HEK293T (cell line): Measurements from ENCODE around the gene MEI4.

Experiments used
- CTCF ChIA-PET: fragments of 350-600 bp; formaldehyde crosslinking; extraction: SDS; loops from one replicate; lab custom pipeline; 2021; ENCODE audit warnings: antibody characterized with exemption, inconsistent platforms; lab: Yijun Ruan, JAX
- POLR2A ChIA-PET: fragments of 350-600 bp; formaldehyde crosslinking; extraction: SDS; loops from one replicate; lab custom pipeline; 2020; ENCODE audit warnings: antibody characterized with exemption, inconsistent platforms; lab: Yijun Ruan, JAX
- DNase-seq: peaks from one replicate; pipeline ENCODE4 v3.0.0; 2012; ENCODE audit warnings: mixed read lengths; ENCODE audit errors: extremely low spot score
- ARNT ChIP-seq: fragments of 450-650 bp; IDR thresholded peaks from 2 replicates; pipeline ENCODE4 v1.6.1; 2017; ENCODE audit warnings: mild to moderate bottlenecking
- BHLHE40 ChIP-seq: fragments of 450-650 bp; IDR thresholded peaks from 2 replicates; pipeline ENCODE4 v1.6.1; 2016; ENCODE audit warnings: mild to moderate bottlenecking, moderate library complexity, borderline replicate concordance
- CTBP1 ChIP-seq: fragments of 450-650 bp; IDR thresholded peaks from 2 replicates; pipeline ENCODE4 v1.6.1; 2016; ENCODE audit warnings: borderline replicate concordance
- ELF4 ChIP-seq: fragments of 450-650 bp; IDR thresholded peaks from 2 replicates; pipeline ENCODE4 v1.6.1; 2017; ENCODE audit warnings: antibody characterized with exemption
- FOXA1 ChIP-seq: fragments of 450-650 bp; IDR thresholded peaks from 2 replicates; pipeline ENCODE4 v1.6.1; 2016; ENCODE audit warnings: mild to moderate bottlenecking
- FOXK2 ChIP-seq: fragments of 450-650 bp; IDR thresholded peaks from 2 replicates; pipeline ENCODE4 v1.6.1; 2016; ENCODE audit warnings: mild to moderate bottlenecking
- FOXM1 ChIP-seq: fragments of 450-650 bp; IDR thresholded peaks from 2 replicates; pipeline ENCODE4 v1.6.1; 2017; ENCODE audit warnings: mild to moderate bottlenecking, borderline replicate concordance
- HDGF ChIP-seq: fragments of 450-650 bp; IDR thresholded peaks from 2 replicates; pipeline ENCODE4 v1.6.1; 2017; ENCODE audit warnings: antibody characterized with exemption, borderline replicate concordance
- L3MBTL2 ChIP-seq: fragments of 450-650 bp; conservative IDR thresholded peaks from 2 replicates; pipeline ENCODE4 v1.6.1; 2016; ENCODE audit warnings: mild to moderate bottlenecking
- LEF1 ChIP-seq: fragments of 450-650 bp; IDR thresholded peaks from 2 replicates; pipeline ENCODE4 v1.6.1; 2017; ENCODE audit warnings: mild to moderate bottlenecking, borderline replicate concordance
- NFRKB ChIP-seq: fragments of 450-650 bp; IDR thresholded peaks from 2 replicates; pipeline ENCODE4 v1.6.1; 2016; ENCODE audit warnings: mild to moderate bottlenecking, moderate library complexity
- PKNOX1 ChIP-seq: fragments of 450-650 bp; IDR thresholded peaks from 2 replicates; pipeline ENCODE4 v1.6.1; 2016
- SP1 ChIP-seq: fragments of 450-650 bp; IDR thresholded peaks from 2 replicates; pipeline ENCODE4 v1.6.1; 2017
- SUZ12 ChIP-seq: fragments of 450-650 bp; IDR thresholded peaks from 2 replicates; pipeline ENCODE4 v1.6.1; 2016; ENCODE audit warnings: mild to moderate bottlenecking
- TARDBP ChIP-seq: fragments of 450-650 bp; IDR thresholded peaks from 2 replicates; pipeline ENCODE4 v1.6.1; 2016
- ZNF384 ChIP-seq: fragments of 450-650 bp; IDR thresholded peaks from 2 replicates; pipeline ENCODE4 v1.6.1; 2016

Gene MEI4

GRCh38 chr6:77930382-77930781 is 277.5 kb downstream of the MEI4 start:
- POLR2A ChIA-PET = no interaction called here
- CTCF ChIA-PET = no interaction called here
- no peak for DNase-seq
- TF ChIP-seq SP1 = no peak
- TF ChIP-seq L3MBTL2 = no peak
- no peak for TF ChIP-seq NFRKB
- TF ChIP-seq HDGF = no peak
- no peak for TF ChIP-seq CTBP1
- TF ChIP-seq LEF1 = no peak
- no peak for TF ChIP-seq TARDBP
- TF ChIP-seq FOXA1 = no peak
- no peak for TF ChIP-seq ZNF384
- TF ChIP-seq PKNOX1 = no peak
- TF ChIP-seq FOXM1 = no peak

GRCh38 chr6:77930952-77931351 is 278.1 kb downstream of the MEI4 start:
- POLR2A ChIA-PET = no interaction called here
- DNase-seq = no peak
- CTCF ChIA-PET = no interaction called here
- TF ChIP-seq TARDBP (no peak), BHLHE40 (no peak), L3MBTL2 (no peak), SUZ12 (no peak), ELF4 (no peak), ARNT (no peak), FOXA1 (no peak), CTBP1 (no peak), SP1 (no peak), ZNF384 (no peak), FOXM1 (no peak), HDGF (no peak), FOXK2 (no peak), LEF1 (no peak), PKNOX1 (no peak), NFRKB (no peak)

GRCh38 chr6:77962070-77962469 is 309.2 kb downstream of the MEI4 start:
- no peak for DNase-seq
- TF ChIP-seq BHLHE40 (no peak), FOXM1 (no peak), ZNF384 (no peak), TARDBP (no peak), FOXA1 (no peak), NFRKB (no peak), PKNOX1 (no peak)
- ChIA-PET CTCF (no interaction called here), POLR2A (no interaction called here)

- POLR2A ChIA-PET = no interaction called here
- no peak for TF ChIP-seq FOXK2
- TF ChIP-seq CTBP1 = no peak
- TF ChIP-seq TARDBP = no peak
- TF ChIP-seq NFRKB = no peak
- no peak for DNase-seq
- CTCF ChIA-PET = no interaction called here
Observed at GRCh38 chr6:77965449-77965848, 312.6 kb downstream of the MEI4 start.

- CTCF ChIA-PET = no interaction called here
- POLR2A ChIA-PET = no interaction called here
- no peak for DNase-seq
- TF ChIP-seq HDGF (no peak), FOXK2 (no peak), TARDBP (no peak), NFRKB (no peak), PKNOX1 (no peak), ARNT (no peak), BHLHE40 (no peak), L3MBTL2 (no peak), ZNF384 (no peak), SP1 (no peak), CTBP1 (no peak), FOXA1 (no peak), ELF4 (no peak), LEF1 (no peak), SUZ12 (no peak), FOXM1 (no peak)
Observed at GRCh38 chr6:77972334-77972733, 319.5 kb downstream of the MEI4 start.
